GM21619 (cell line): ENCODE results near the gene PDS5A.
"Not testable (repeated sequence)": the region's sequence is repeated elsewhere in the genome, so short reads cannot be mapped to it uniquely, and the experiment has no call there.

Experiments
- ATAC-seq: cut with Tn5 transposase; IDR thresholded peaks from one replicate; pipeline ENCODE4 v1.9.1; 2021; ENCODE audit not compliant: unreplicated experiment

The PDS5A gene

GRCh38 chr4:39970671-39971640 lies 6.8 kb downstream of the PDS5A start:
- peak; percentile 58 for ATAC-seq

- no peak for ATAC-seq
Measured at GRCh38 chr4:39963656-39964055, 14.1 kb downstream of the PDS5A start.

GRCh38 chr4:39961311-39961877 lies 16.3 kb downstream of the PDS5A start:
- ATAC-seq = no peak

- ATAC-seq = no peak
Measured at GRCh38 chr4:39950861-39951481, 26.7 kb downstream of the PDS5A start.

- ATAC-seq = no peak
Measured at GRCh38 chr4:39947963-39948362, 29.7 kb downstream of the PDS5A start.

- ATAC-seq = no peak
Measured at GRCh38 chr4:39947417-39947816, 30.3 kb downstream of the PDS5A start.

GRCh38 chr4:39944245-39944644 lies 33.5 kb downstream of the PDS5A start:
- ATAC-seq = not testable (repeated sequence)

- ATAC-seq = no peak
Measured at GRCh38 chr4:39942507-39942906, 35.2 kb downstream of the PDS5A start.

- ATAC-seq = no peak
Measured at GRCh38 chr4:39941682-39942217, 36.0 kb downstream of the PDS5A start.

- no peak for ATAC-seq
Measured at GRCh38 chr4:39937683-39938268, 39.9 kb downstream of the PDS5A start.

- ATAC-seq = no peak
Measured at GRCh38 chr4:39936565-39937418, 40.9 kb downstream of the PDS5A start.

GRCh38 chr4:39933671-39934590 lies 43.8 kb downstream of the PDS5A start:
- no peak for ATAC-seq

- ATAC-seq = no peak
Measured at GRCh38 chr4:39932776-39933402, 44.8 kb downstream of the PDS5A start.

GRCh38 chr4:39931441-39931901 lies 46.2 kb downstream of the PDS5A start:
- peak; percentile 63 for ATAC-seq

- ATAC-seq = no peak
Measured at GRCh38 chr4:39928538-39928937, 49.2 kb downstream of the PDS5A start.

- no peak for ATAC-seq
Measured at GRCh38 chr4:39924014-39924413, 53.7 kb downstream of the PDS5A start.

GRCh38 chr4:39922399-39922798 lies 55.3 kb downstream of the PDS5A start:
- no peak for ATAC-seq

- no peak for ATAC-seq
Measured at GRCh38 chr4:39913471-39913870, 64.2 kb downstream of the PDS5A start.

- no peak for ATAC-seq
Measured at GRCh38 chr4:39910064-39910463, 67.6 kb downstream of the PDS5A start.
